Spinal cord (tissue), 10 donors: ENCODE data around the gene EPHB1. TPM values are rescaled to one million over a fixed set of nuclear protein-coding genes. Genes with fewer than 3 reads are reported as not detected.

Source experiments
- DNase-seq, 6 donors: peaks; one replicate each; pipeline versions ENCODE4 v3.0.0 to v3.0.0-alpha.2; 2013 to 2015; ENCODE audit warnings: low spot score in 6 of 6, low read depth in 4 of 6
- H3K27ac ChIP-seq: one replicate; pipeline ENCODE4 v1.5.1; 2013; ENCODE audit warnings: low read depth, low read length, control low read depth
- H3K27me3 ChIP-seq: one replicate; pipeline ENCODE4 v1.6.1; 2013; ENCODE audit warnings: low read length; ENCODE audit not compliant: control insufficient read depth, insufficient read depth
- H3K36me3 ChIP-seq: one replicate; pipeline ENCODE4 v1.6.1; 2013; ENCODE audit warnings: low read length; ENCODE audit not compliant: control insufficient read depth, insufficient read depth
- H3K4me1 ChIP-seq: one replicate; pipeline ENCODE4 v1.6.1; 2013; ENCODE audit warnings: low read length; ENCODE audit not compliant: control insufficient read depth, insufficient read depth
- H3K4me3 ChIP-seq: one replicate; pipeline ENCODE4 v1.5.1; 2013; ENCODE audit warnings: low read depth, low read length, control low read depth
- H3K9me3 ChIP-seq: one replicate; pipeline ENCODE4 v1.6.1; 2013; ENCODE audit warnings: low read length; ENCODE audit not compliant: control insufficient read depth, insufficient read depth
- WGBS: methylation state at CpG from one replicate; pipeline ENCODE4 v1.1.5; 2013; ENCODE audit warnings: missing lambda C conversion rate; ENCODE audit not compliant: insufficient coverage; 5-methylcytosine and 5-hydroxymethylcytosine counted together
- polyA plus RNA-seq, 2 donors: library from polyadenylated mRNA; unstranded; fragments of 120-200 nt; gene quantifications; one replicate each; pipeline ENCODE4 v1.2.1, GENCODE V29; 2013; ENCODE audit not compliant: insufficient read length in 2 of 2
- total RNA-seq, 2 donors: library from RNA; depleted of rRNA in 1 of 2; stranded (reverse); fragments of 120-200 nt in 1 of 2; fragments of >200 nt in 1 of 2; gene quantifications; one replicate each; pipeline versions ENCODE4 v1.2.3 to v1.2.4, GENCODE V29; 2013 to 2014
- donor health status: healthy.

Gene EPHB1
- total and polyA plus RNA-seq, 4 donors = 10.0 to 47.6 (median 22.8) TPM

- DNase-seq = peak in 1 of 6 donors; percentile 14
- Histone ChIP-seq H3K9me3 (peaks cover 2% of the 10 kb centered on the region), H3K27me3 (no peaks in the 10 kb centered on the region), H3K36me3 (no peaks in the 10 kb centered on the region), H3K4me1 (peaks cover 7% of the 10 kb centered on the region), H3K4me3 (no peak overlapping the region), H3K27ac (no peak overlapping the region)
- 57% methylated on average over 1 of the region's 2 CpGs for WGBS
These were observed 100.1 kb downstream of the EPHB1 start for GRCh38 chr3:134895181-134895580.

GRCh38 chr3:134896141-134896540 lies 101.1 kb downstream of the EPHB1 start:
- Histone ChIP-seq H3K9me3 (peaks cover 2% of the 10 kb centered on the region), H3K36me3 (no peaks in the 10 kb centered on the region), H3K4me1 (peaks cover 7% of the 10 kb centered on the region), H3K27me3 (no peaks in the 10 kb centered on the region), H3K4me3 (no peak overlapping the region), H3K27ac (no peak overlapping the region)
- DNase-seq = no peak
- 100% methylated on average over 4 of the region's 5 CpGs for WGBS

GRCh38 chr3:134896696-134897095 lies 101.6 kb downstream of the EPHB1 start:
- Histone ChIP-seq H3K4me1 (peaks cover 7% of the 10 kb centered on the region), H3K9me3 (peaks cover under 1% of the 10 kb centered on the region), H3K36me3 (no peaks in the 10 kb centered on the region), H3K4me3 (no peak overlapping the region), H3K27me3 (no peaks in the 10 kb centered on the region), H3K27ac (no peak overlapping the region)
- no peak for DNase-seq
- 100% methylated on average over 8 of the region's 8 CpGs for WGBS

- Histone ChIP-seq H3K36me3 (no peaks in the 10 kb centered on the region), H3K9me3 (no peaks in the 10 kb centered on the region), H3K4me1 (peaks cover 7% of the 10 kb centered on the region), H3K27ac (no peak overlapping the region), H3K27me3 (no peaks in the 10 kb centered on the region), H3K4me3 (no peak overlapping the region)
- DNase-seq = no peak
- WGBS = 84% methylated on average over 8 of the region's 10 CpGs
These were observed 102.5 kb downstream of the EPHB1 start for GRCh38 chr3:134897391-134898141.

- Histone ChIP-seq H3K27me3 (no peaks in the 10 kb centered on the region), H3K9me3 (no peaks in the 10 kb centered on the region), H3K27ac (no peak overlapping the region), H3K4me1 (peaks cover 13% of the 10 kb centered on the region), H3K4me3 (no peak overlapping the region), H3K36me3 (no peaks in the 10 kb centered on the region)
- WGBS = 81% methylated on average over 3 of the region's 7 CpGs
- peak in 1 of 6 donors; percentile 72 for DNase-seq
These were observed 103.2 kb downstream of the EPHB1 start for GRCh38 chr3:134898181-134898754.

GRCh38 chr3:134899786-134900185 lies 104.7 kb downstream of the EPHB1 start:
- Histone ChIP-seq H3K4me3 (no peak overlapping the region), H3K27me3 (no peaks in the 10 kb centered on the region), H3K9me3 (no peaks in the 10 kb centered on the region), H3K27ac (no peak overlapping the region), H3K4me1 (peaks cover 26% of the 10 kb centered on the region), H3K36me3 (no peaks in the 10 kb centered on the region)
- DNase-seq = no peak
- WGBS = 91% methylated on average over 1 of the region's 1 CpG

GRCh38 chr3:134900482-134900881 lies 105.4 kb downstream of the EPHB1 start:
- Histone ChIP-seq H3K4me3 (no peak overlapping the region), H3K27me3 (no peaks in the 10 kb centered on the region), H3K4me1 (peaks cover 30% of the 10 kb centered on the region), H3K36me3 (no peaks in the 10 kb centered on the region), H3K9me3 (no peaks in the 10 kb centered on the region), H3K27ac (no peak overlapping the region)
- DNase-seq = no peak
- no CpG with 5 or more reads among the region's 1 CpG for WGBS

- DNase-seq = no peak
- Histone ChIP-seq H3K27ac (no peak overlapping the region), H3K9me3 (no peaks in the 10 kb centered on the region), H3K27me3 (no peaks in the 10 kb centered on the region), H3K4me1 (peaks cover 34% of the 10 kb centered on the region), H3K4me3 (no peak overlapping the region), H3K36me3 (no peaks in the 10 kb centered on the region)
- WGBS = 89% methylated on average over 1 of the region's 2 CpGs
These were observed 106.4 kb downstream of the EPHB1 start for GRCh38 chr3:134901461-134901860.

GRCh38 chr3:134903837-134904236 lies 108.8 kb downstream of the EPHB1 start:
- Histone ChIP-seq H3K9me3 (no peaks in the 10 kb centered on the region), H3K4me1 (peaks cover 42% of the 10 kb centered on the region), H3K27ac (no peak overlapping the region), H3K36me3 (no peaks in the 10 kb centered on the region), H3K4me3 (no peak overlapping the region), H3K27me3 (no peaks in the 10 kb centered on the region)
- WGBS = 34% methylated on average over 4 of the region's 4 CpGs
- DNase-seq = peak in 2 of 6 donors; percentile 16 to 41

GRCh38 chr3:134904241-134904771 lies 109.2 kb downstream of the EPHB1 start:
- Histone ChIP-seq H3K9me3 (no peaks in the 10 kb centered on the region), H3K27me3 (no peaks in the 10 kb centered on the region), H3K27ac (no peak overlapping the region), H3K4me1 (peaks cover 42% of the 10 kb centered on the region), H3K36me3 (no peaks in the 10 kb centered on the region), H3K4me3 (no peak overlapping the region)
- WGBS = 33% methylated on average over 2 of the region's 6 CpGs
- DNase-seq = peak in 2 of 6 donors; percentile 56 to 66
